Transverse colon (tissue), 4 donors: ENCODE results near the gene CNTN4.

ENCODE experiments used
- POLR2A ChIP-seq: fragments of 450-650 bp; IDR thresholded peaks from one replicate; pipeline ENCODE4 v1.6.1; 2016; ENCODE audit warnings: antibody characterized with exemption, mild to moderate bottlenecking, moderate library complexity
- POLR2AphosphoS5 ChIP-seq, 3 donors: sonication (generic); formaldehyde crosslinking; IDR thresholded peaks; one replicate each; pipeline ENCODE4 v1.6.1; 2016; ENCODE audit warnings: antibody characterized with exemption in 3 of 3
- TF ChIP-seq, protein P1 (sequence below), 5 experiments: fragments of 200-600 bp in 3 of 5; fragments of 450-650 bp in 2 of 5; sonication (generic) in 3 of 5; IDR thresholded peaks; 1 replicate in 2 of 5; 2 replicates in 3 of 5; pipeline ENCODE4 v1.5.1; 2016 to 2017; ENCODE audit warnings: antibody characterized with exemption in 5 of 5, inconsistent platforms in 3 of 5, mild to moderate bottlenecking in 2 of 5, moderate library complexity in 1 of 5

DNA sequence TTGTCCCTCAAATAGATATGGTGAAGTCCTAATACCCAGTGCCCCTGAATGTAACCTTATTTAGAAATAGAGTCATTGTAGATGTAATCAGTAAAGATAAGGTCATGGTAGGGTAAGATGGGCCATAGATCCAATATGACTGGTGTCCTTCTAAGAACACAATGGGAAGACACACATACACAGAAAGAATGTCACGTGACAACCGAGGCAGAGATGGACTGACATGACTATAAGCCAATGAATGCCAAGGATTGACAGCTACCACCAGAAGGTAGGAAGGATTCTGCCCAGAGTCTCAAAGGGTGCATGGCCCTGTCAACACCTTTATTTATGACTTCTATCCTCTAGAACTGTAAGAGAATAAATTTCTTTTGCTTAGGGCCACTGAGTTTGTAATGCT lies 780.4 kb downstream of the CNTN4 start:
- TF ChIP-seq, protein P1, sequence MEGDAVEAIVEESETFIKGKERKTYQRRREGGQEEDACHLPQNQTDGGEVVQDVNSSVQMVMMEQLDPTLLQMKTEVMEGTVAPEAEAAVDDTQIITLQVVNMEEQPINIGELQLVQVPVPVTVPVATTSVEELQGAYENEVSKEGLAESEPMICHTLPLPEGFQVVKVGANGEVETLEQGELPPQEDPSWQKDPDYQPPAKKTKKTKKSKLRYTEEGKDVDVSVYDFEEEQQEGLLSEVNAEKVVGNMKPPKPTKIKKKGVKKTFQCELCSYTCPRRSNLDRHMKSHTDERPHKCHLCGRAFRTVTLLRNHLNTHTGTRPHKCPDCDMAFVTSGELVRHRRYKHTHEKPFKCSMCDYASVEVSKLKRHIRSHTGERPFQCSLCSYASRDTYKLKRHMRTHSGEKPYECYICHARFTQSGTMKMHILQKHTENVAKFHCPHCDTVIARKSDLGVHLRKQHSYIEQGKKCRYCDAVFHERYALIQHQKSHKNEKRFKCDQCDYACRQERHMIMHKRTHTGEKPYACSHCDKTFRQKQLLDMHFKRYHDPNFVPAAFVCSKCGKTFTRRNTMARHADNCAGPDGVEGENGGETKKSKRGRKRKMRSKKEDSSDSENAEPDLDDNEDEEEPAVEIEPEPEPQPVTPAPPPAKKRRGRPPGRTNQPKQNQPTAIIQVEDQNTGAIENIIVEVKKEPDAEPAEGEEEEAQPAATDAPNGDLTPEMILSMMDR (IDR thresholded peaks at IDR 0.05) = no peak
- TF ChIP-seq POLR2A (no peak), POLR2AphosphoS5 (IDR thresholded peaks at IDR 0.05) (no peak)
